Smooth muscle cell (in vitro differentiated cells): Measurements from ENCODE around the gene PCSK5. TPM values are rescaled to one million over a fixed set of nuclear protein-coding genes. Genes with fewer than 3 reads are reported as not detected.

Experiments
- DNase-seq: peaks from one replicate; lab custom pipeline; 2025; ENCODE audit not compliant: unreplicated experiment; lab: John Stamatoyannopoulos, UW
- H2AFZ ChIP-seq: fragments of 200-600 bp; sonication (generic); 2 replicates; pipeline ENCODE4 v1.6.0; 2016; ENCODE audit warnings: antibody characterized with exemption, low read depth, mild to moderate bottlenecking
- H3F3A ChIP-seq: fragments of 200-600 bp; sonication (generic); 2 replicates; pipeline ENCODE4 v1.6.0; 2017; ENCODE audit warnings: antibody characterized with exemption, low read depth
- H3K27ac ChIP-seq: fragments of 200-600 bp; sonication (generic); 2 replicates; pipeline ENCODE4 v1.5.1; 2016; ENCODE audit warnings: low read depth, mild to moderate bottlenecking
- H3K27me3 ChIP-seq: fragments of 200-600 bp; sonication (generic); 2 replicates; pipeline ENCODE4 v1.6.1; 2016; ENCODE audit warnings: low read depth, mild to moderate bottlenecking
- H3K36me3 ChIP-seq: fragments of 200-600 bp; sonication (generic); 2 replicates; pipeline ENCODE4 v1.5.1; 2016; ENCODE audit warnings: low read depth
- H3K4me1 ChIP-seq: fragments of 200-600 bp; sonication (generic); 2 replicates; pipeline ENCODE4 v1.5.1; 2016; ENCODE audit warnings: low read depth
- H3K4me2 ChIP-seq: fragments of 200-600 bp; sonication (generic); 2 replicates; pipeline ENCODE4 v1.6.0; 2016; ENCODE audit warnings: mild to moderate bottlenecking
- H3K4me3 ChIP-seq: fragments of 200-600 bp; sonication (generic); 2 replicates; pipeline ENCODE4 v1.5.1; 2016; ENCODE audit warnings: mild to moderate bottlenecking
- H3K79me2 ChIP-seq: fragments of 200-600 bp; sonication (generic); 2 replicates; pipeline ENCODE4 v1.6.0; 2016; ENCODE audit warnings: low read depth, mild to moderate bottlenecking
- H3K9ac ChIP-seq: fragments of 200-600 bp; sonication (generic); 2 replicates; pipeline ENCODE4 v1.6.0; 2016; ENCODE audit warnings: low read depth
- H3K9me3 ChIP-seq: fragments of 200-600 bp; sonication (generic); replicated peaks from 2 replicates; pipeline ENCODE4 v1.5.1; 2016; ENCODE audit warnings: low read depth
- H4K20me1 ChIP-seq: fragments of 200-600 bp; sonication (generic); 2 replicates; pipeline ENCODE4 v1.6.0; 2016; ENCODE audit warnings: low read depth
- CTCF ChIP-seq: fragments of 200-600 bp; sonication (generic); IDR thresholded peaks from 2 replicates; pipeline ENCODE4 v1.5.1; 2017; ENCODE audit warnings: borderline replicate concordance, mild to moderate bottlenecking, antibody characterized with exemption; ENCODE audit not compliant: insufficient read depth, poor library complexity, severe bottlenecking
- WGBS: methylation state at CpG from one replicate; pipeline ENCODE4 v1.1.7; 2016; ENCODE audit warnings: low lambda C conversion rate; 5-methylcytosine and 5-hydroxymethylcytosine counted together
- polyA plus RNA-seq: library from polyadenylated mRNA; unstranded; fragments of >200 nt; fragmentation: Nextera tagmentation; extraction: Ambion mirVana; gene quantifications from 2 replicates; pipeline ENCODE4 v1.2.1, GENCODE V29; 2016
- total RNA-seq: library from RNA; depleted of rRNA; stranded (reverse); fragments of >200 nt; gene quantifications from 2 replicates; pipeline ENCODE4 v1.2.3, GENCODE V29; 2014

PCSK5 gene
- total and polyA plus RNA-seq, 2 experiments from 2014 or later: 2.3 to 2.8 TPM

GRCh38 chr9:76372336-76372735 is 481.9 kb downstream of the PCSK5 start:
- H3K27me3 ChIP-seq: no peaks in the 10 kb centered on the region
- H2AFZ ChIP-seq: no peak overlapping the region
- no peak overlapping the region for H3K4me3 ChIP-seq
- H3K4me1 ChIP-seq: peaks cover 6% of the 10 kb centered on the region
- no peak overlapping the region for H3K27ac ChIP-seq
- no peaks in the 10 kb centered on the region for H3K36me3 ChIP-seq
- no peaks in the 10 kb centered on the region for H3K9me3 ChIP-seq
- H3K79me2 ChIP-seq: no peaks in the 10 kb centered on the region
- H4K20me1 ChIP-seq: no peaks in the 10 kb centered on the region
- H3K9ac ChIP-seq: no peak overlapping the region
- TF ChIP-seq CTCF: no peak
- no peak overlapping the region for H3K4me2 ChIP-seq
- H3F3A ChIP-seq: peaks cover 3% of the 10 kb centered on the region
- DNase-seq: no peak

- Histone ChIP-seq H2AFZ (no peak overlapping the region), H4K20me1 (no peaks in the 10 kb centered on the region), H3K4me3 (no peak overlapping the region), H3K27me3 (no peaks in the 10 kb centered on the region), H3K27ac (no peak overlapping the region), H3F3A (peaks cover 3% of the 10 kb centered on the region), H3K79me2 (no peaks in the 10 kb centered on the region), H3K4me2 (no peak overlapping the region), H3K9me3 (no peaks in the 10 kb centered on the region), H3K4me1 (peaks cover 6% of the 10 kb centered on the region), H3K9ac (no peak overlapping the region), H3K36me3 (no peaks in the 10 kb centered on the region)
- 79% methylated on average over 4 of the region's 4 CpGs for WGBS
- TF ChIP-seq CTCF: no peak
- no peak for DNase-seq
Observed at GRCh38 chr9:76373173-76373783, 482.8 kb downstream of the PCSK5 start.

- H3K27me3 ChIP-seq: no peaks in the 10 kb centered on the region
- H3K4me1 ChIP-seq: peaks cover 6% of the 10 kb centered on the region
- DNase-seq: no peak
- H3K27ac ChIP-seq: no peak overlapping the region
- no peak for TF ChIP-seq CTCF
- H4K20me1 ChIP-seq: no peaks in the 10 kb centered on the region
- H3K9me3 ChIP-seq: no peaks in the 10 kb centered on the region
- H3K9ac ChIP-seq: no peak overlapping the region
- H3K79me2 ChIP-seq: no peaks in the 10 kb centered on the region
- H3K4me2 ChIP-seq: no peak overlapping the region
- WGBS: 87% methylated on average over 6 of the region's 6 CpGs
- H2AFZ ChIP-seq: no peak overlapping the region
- no peak overlapping the region for H3K4me3 ChIP-seq
- peaks cover 3% of the 10 kb centered on the region for H3F3A ChIP-seq
- no peaks in the 10 kb centered on the region for H3K36me3 ChIP-seq
Observed at GRCh38 chr9:76373784-76374474, 483.5 kb downstream of the PCSK5 start.
